SH-SY5Y (cell line): ENCODE data around the gene CYB561D1.

Source experiments
- GATA2 ChIP-seq: IDR thresholded peaks from 2 replicates; pipeline ENCODE4 v1.6.1; 2011; ENCODE audit warnings: mild to moderate bottlenecking, low read depth, low read length
- GATA3 ChIP-seq: IDR thresholded peaks from 2 replicates; pipeline ENCODE4 v1.6.1; 2011; ENCODE audit warnings: low read depth, mild to moderate bottlenecking, low read length, moderate library complexity

CYB561D1 gene

GRCh38 chr1:109503935-109504334 lies 10.0 kb downstream of the CYB561D1 start:
- TF ChIP-seq GATA2 = no peak

- TF ChIP-seq GATA2 = no peak
- no peak for TF ChIP-seq GATA3
Measured at GRCh38 chr1:109504974-109505373, 11.1 kb downstream of the CYB561D1 start.

- TF ChIP-seq GATA3 = no peak
- TF ChIP-seq GATA2 = no peak
Measured at GRCh38 chr1:109508001-109508872, 14.3 kb downstream of the CYB561D1 start.

- no peak for TF ChIP-seq GATA3
- no peak for TF ChIP-seq GATA2
Measured at GRCh38 chr1:109508873-109509175, 14.9 kb downstream of the CYB561D1 start.

- TF ChIP-seq GATA2 (no peak), GATA3 (no peak)
Measured at GRCh38 chr1:109509176-109510134, 15.6 kb downstream of the CYB561D1 start, which contains the start of gene AMIGO1. AMIGO1 (minus strand) TSS chr1:109509727; CDS start chr1:109508912, 815 bp downstream.

GRCh38 chr1:109513110-109513710 lies 19.3 kb downstream of the CYB561D1 start:
- no peak for TF ChIP-seq GATA3
- no peak for TF ChIP-seq GATA2

- TF ChIP-seq GATA2 (no peak), GATA3 (no peak)
Measured at GRCh38 chr1:109514846-109515245, 21.0 kb downstream of the CYB561D1 start.

- no peak for TF ChIP-seq GATA3
- TF ChIP-seq GATA2 = no peak
Measured at GRCh38 chr1:109516872-109517271, 23.0 kb downstream of the CYB561D1 start.

GRCh38 chr1:109517337-109517736 lies 23.4 kb downstream of the CYB561D1 start:
- no peak for TF ChIP-seq GATA3
- no peak for TF ChIP-seq GATA2

GRCh38 chr1:109521002-109521951 lies 27.4 kb downstream of the CYB561D1 start:
- TF ChIP-seq GATA3 (no peak), GATA2 (no peak)

GRCh38 chr1:109522026-109522425 lies 28.1 kb downstream of the CYB561D1 start:
- TF ChIP-seq GATA3 = no peak
- no peak for TF ChIP-seq GATA2

GRCh38 chr1:109523706-109524105 lies 29.8 kb downstream of the CYB561D1 start:
- TF ChIP-seq GATA2 (no peak), GATA3 (no peak)

- TF ChIP-seq GATA2 (no peak), GATA3 (no peak)
Measured at GRCh38 chr1:109527098-109527811, 33.4 kb downstream of the CYB561D1 start.

- TF ChIP-seq GATA2 (no peak), GATA3 (no peak)
Measured at GRCh38 chr1:109527846-109528695, 34.2 kb downstream of the CYB561D1 start.
